T47D (cell line): ENCODE data around the gene LTBP3.

Source experiments
- DNase-seq, 2 experiments: peaks; one replicate each; pipeline versions ENCODE4 v3.0.0 to v3.0.0-alpha.2; 2011 to 2012; ENCODE audit warnings: low read depth in 1 of 2, low spot score in 1 of 2
- JUND ChIP-seq: IDR thresholded peaks from 2 replicates; pipeline ENCODE4 v1.6.1; 2012; ENCODE audit warnings: low read depth
- in situ Hi-C: cut with HindIII; loops from 2 replicates; pipeline ENCODE4 v1.10.0; 2016; ENCODE audit warnings: low sequenced_read_pairs, low pct_unique_long_range_greater_than_20kb

Gene LTBP3

DNA sequence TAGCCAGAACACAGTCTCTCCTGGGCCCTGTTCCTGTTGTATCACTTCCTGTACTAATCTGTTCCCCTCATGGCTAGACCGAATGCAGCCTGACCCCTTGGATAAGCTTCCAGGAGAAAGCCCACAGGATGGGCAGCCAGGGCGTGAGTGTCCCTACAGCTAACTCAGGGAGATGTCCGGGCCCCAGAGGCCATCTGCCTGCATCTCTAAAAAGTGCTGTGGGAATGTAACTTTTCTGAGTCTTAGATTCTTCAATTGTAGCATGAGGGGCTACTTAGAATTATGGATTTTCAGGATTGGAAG lies 67.0 kb downstream of the LTBP3 start:
- TF ChIP-seq JUND: no peak
- in situ Hi-C loops: no loop called here
- DNase-seq: no peak

DNA sequence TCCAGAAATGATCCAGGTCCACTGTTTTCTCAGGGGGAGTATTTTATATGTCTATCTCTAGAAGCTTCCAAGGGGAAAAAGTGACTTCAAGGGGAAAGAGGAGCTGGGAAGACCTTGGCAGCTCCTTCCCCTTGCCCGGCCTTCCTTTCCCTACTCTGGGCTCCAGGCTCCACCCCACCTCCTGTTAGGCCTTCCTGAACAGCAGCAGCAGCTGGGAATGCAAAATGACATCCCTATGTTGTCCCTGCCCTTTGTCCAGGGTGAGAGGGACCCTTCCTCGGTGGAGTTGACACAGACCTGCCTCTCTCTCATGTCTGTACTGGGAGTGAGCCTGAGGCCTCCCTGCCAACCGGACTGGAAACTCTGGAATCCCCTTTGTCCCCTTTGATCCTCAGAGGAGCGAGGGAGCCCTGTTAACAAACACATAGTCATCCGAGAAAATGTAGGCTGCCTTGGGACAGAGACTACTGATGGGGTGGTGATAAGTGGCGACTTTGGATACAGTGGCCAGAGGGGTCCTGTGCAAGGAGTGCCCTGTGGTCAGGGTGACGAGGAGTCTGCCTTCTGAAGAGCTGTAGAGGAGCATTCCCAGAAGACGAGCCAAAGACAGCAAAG lies 68.3 kb downstream of the LTBP3 start:
- TF ChIP-seq JUND: no peak
- DNase-seq: peak in 1 of 2 experiments; percentile 73
- in situ Hi-C loops: no loop called here

DNA sequence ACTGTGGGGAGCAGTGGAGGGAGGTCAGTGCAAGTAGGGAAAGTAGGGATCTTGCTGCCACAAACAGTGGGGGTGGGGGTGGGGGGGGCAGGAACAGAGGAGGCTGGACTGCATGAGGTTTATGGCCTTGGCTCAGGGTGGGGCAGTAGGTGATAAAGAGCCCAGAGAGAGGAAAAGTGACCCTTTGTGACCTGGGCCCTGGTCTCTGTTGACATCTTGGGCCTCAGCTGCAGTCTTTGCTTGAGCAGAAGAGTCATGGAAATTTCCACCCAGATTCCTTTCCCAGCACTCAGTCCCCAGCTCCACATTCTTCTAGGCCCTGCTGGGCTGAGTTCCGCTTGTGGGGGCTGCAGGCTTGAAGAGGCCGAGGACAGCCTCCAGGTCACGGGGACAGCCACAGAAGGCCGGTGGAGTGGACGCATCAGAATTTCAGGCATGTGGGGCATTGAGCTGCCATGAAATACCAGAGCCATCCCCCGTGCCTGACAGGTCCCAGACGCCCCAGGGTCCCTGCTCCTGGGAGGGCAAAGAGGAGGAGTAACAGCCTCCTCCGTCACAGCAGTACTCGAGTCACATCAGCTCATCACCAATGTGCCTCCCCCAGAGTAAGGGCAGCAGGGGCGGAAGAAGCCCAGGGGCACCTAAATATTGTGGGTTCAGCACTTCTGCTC lies 69.0 kb downstream of the LTBP3 start:
- TF ChIP-seq JUND: no peak
- in situ Hi-C loops: no loop called here
- DNase-seq: peak in 1 of 2 experiments; percentile 70
